ENCODE data around the gene SMYD3.

GRCh38 chr1:246278371-246278770 is 228.7 kb downstream of the SMYD3 start:
- TF ChIP-seq CTCF (IDR thresholded peaks at IDR 0.05; ENCODE audit: low read depth, low read length, poor library complexity, severe bottlenecking) (no peak), EZH2phosphoT487 (IDR thresholded peaks at IDR 0.05; ENCODE audit: borderline replicate concordance, low read length) (no peak)

Data from DOHH2 (cell line).